OCI-LY1 (cell line): ENCODE measurements around the gene SFRP2.

Experiments used
- H2AFZ ChIP-seq: fragments of 200-600 bp; sonication (generic), shearing (Covaris generic); 2 replicates; pipeline ENCODE4 v1.6.0; 2014; ENCODE audit warnings: antibody characterized with exemption, mild to moderate bottlenecking, low read length
- H3F3A ChIP-seq: fragments of 200-600 bp; sonication (generic), shearing (Covaris generic); 2 replicates; pipeline ENCODE4 v1.6.0; 2014; ENCODE audit warnings: mild to moderate bottlenecking, antibody characterized with exemption, low read length, moderate library complexity; ENCODE audit not compliant: insufficient read depth
- H3K27ac ChIP-seq: fragments of 200-600 bp; sonication (generic); 2 replicates; pipeline ENCODE4 v1.5.1; 2014; ENCODE audit warnings: low read length, mixed run types, mild to moderate bottlenecking, low read depth; ENCODE audit not compliant: poor library complexity, severe bottlenecking
- H3K27me3 ChIP-seq: fragments of 200-600 bp; sonication (generic); 2 replicates; pipeline ENCODE4 v1.6.0; 2014; ENCODE audit warnings: antibody characterized with exemption, mild to moderate bottlenecking, low read length, moderate library complexity; ENCODE audit not compliant: insufficient read depth
- H3K36me3 ChIP-seq: fragments of 200-600 bp; sonication (generic); 2 replicates; pipeline ENCODE4 v1.6.1; 2014; ENCODE audit warnings: mild to moderate bottlenecking, antibody characterized with exemption, low read length, moderate library complexity, mixed read lengths; ENCODE audit not compliant: insufficient read depth
- H3K4me1 ChIP-seq: fragments of 200-600 bp; sonication (generic); 2 replicates; pipeline ENCODE4 v1.5.1; 2014; ENCODE audit warnings: mild to moderate bottlenecking, low read length, moderate library complexity; ENCODE audit not compliant: insufficient read depth, severe bottlenecking
- H3K4me2 ChIP-seq: fragments of 200-600 bp; sonication (generic), shearing (Covaris generic); 2 replicates; pipeline ENCODE4 v1.6.1; 2014; ENCODE audit warnings: low read length
- H3K4me3 ChIP-seq: fragments of 200-600 bp; sonication (generic); 2 replicates; pipeline ENCODE4 v1.5.1; 2014; ENCODE audit warnings: low read length, low read depth, mild to moderate bottlenecking, mixed read lengths; ENCODE audit not compliant: poor library complexity, severe bottlenecking
- H3K79me2 ChIP-seq: fragments of 200-600 bp; shearing (Covaris generic); 2 replicates; pipeline ENCODE4 v1.6.1; 2016; ENCODE audit warnings: mixed run types, low read length, mixed read lengths; ENCODE audit not compliant: insufficient read depth
- H3K9ac ChIP-seq: fragments of 200-600 bp; sonication (generic), shearing (Covaris generic); 2 replicates; pipeline ENCODE4 v1.6.1; 2014; ENCODE audit warnings: mild to moderate bottlenecking, low read length, mixed read lengths
- H3K9me2 ChIP-seq: fragments of 200-600 bp; sonication (generic), shearing (Covaris generic); 2 replicates; pipeline ENCODE4 v1.6.1; 2014; ENCODE audit warnings: low read depth, mild to moderate bottlenecking, low read length, mixed read lengths
- H3K9me3 ChIP-seq: fragments of 200-600 bp; shearing (Covaris generic); 2 replicates; pipeline ENCODE4 v1.6.1; 2014; ENCODE audit warnings: low read length, mixed read lengths
- H4K20me1 ChIP-seq: fragments of 200-600 bp; sonication (generic), shearing (Covaris generic); 2 replicates; pipeline ENCODE4 v1.6.0; 2016; ENCODE audit warnings: mild to moderate bottlenecking, low read length; ENCODE audit not compliant: insufficient read depth
- EZH2 ChIP-seq: fragments of 200-600 bp; sonication (generic), shearing (Covaris generic); IDR thresholded peaks from 2 replicates; pipeline ENCODE4 v1.8.0; 2017; ENCODE audit warnings: borderline replicate concordance, mixed run types, mild to moderate bottlenecking, antibody characterized with exemption, low read length, moderate library complexity, mixed read lengths
- TF ChIP-seq, protein P1 (sequence below): fragments of 200-600 bp; sonication (generic), shearing (Covaris generic); IDR thresholded peaks from 2 replicates; pipeline ENCODE4 v1.5.1; 2017; ENCODE audit warnings: mild to moderate bottlenecking, antibody characterized with exemption, low read length, moderate library complexity, mixed read lengths

SFRP2 gene

DNA sequence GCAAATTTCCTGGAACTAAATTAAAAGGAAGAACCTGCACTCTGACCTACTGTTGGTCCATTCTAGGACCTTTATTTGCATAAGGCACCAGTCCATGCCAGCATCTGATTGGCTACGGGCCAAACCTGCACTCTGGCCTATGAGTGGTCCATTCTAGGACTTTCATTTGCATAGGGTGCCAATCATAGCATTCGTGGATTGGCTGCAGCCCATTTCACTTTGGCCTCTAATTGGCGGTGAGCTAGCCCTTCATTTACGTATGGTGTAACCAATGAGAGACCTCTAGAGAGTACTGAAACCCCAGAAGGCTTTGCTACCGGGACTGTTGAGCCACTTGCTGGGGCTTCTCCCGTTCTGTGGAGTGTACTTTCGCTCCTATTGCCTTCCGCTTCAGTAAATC is 23.0 kb downstream of the SFRP2 start:
- Histone ChIP-seq H3K36me3 (no peaks in the 10 kb centered on the region), H2AFZ (no peak overlapping the region), H3K9ac (no peak overlapping the region), H3K4me1 (no peaks in the 10 kb centered on the region), H3K27me3 (no peaks in the 10 kb centered on the region), H3K4me3 (no peak overlapping the region), H3K79me2 (no peaks in the 10 kb centered on the region), H3K4me2 (no peak overlapping the region), H3K9me2 (no peaks in the 10 kb centered on the region), H4K20me1 (no peaks in the 10 kb centered on the region), H3F3A (no peaks in the 10 kb centered on the region), H3K9me3 (no peaks in the 10 kb centered on the region), H3K27ac (no peak overlapping the region)
- TF ChIP-seq EZH2 = no peak
- TF ChIP-seq, protein P1, sequence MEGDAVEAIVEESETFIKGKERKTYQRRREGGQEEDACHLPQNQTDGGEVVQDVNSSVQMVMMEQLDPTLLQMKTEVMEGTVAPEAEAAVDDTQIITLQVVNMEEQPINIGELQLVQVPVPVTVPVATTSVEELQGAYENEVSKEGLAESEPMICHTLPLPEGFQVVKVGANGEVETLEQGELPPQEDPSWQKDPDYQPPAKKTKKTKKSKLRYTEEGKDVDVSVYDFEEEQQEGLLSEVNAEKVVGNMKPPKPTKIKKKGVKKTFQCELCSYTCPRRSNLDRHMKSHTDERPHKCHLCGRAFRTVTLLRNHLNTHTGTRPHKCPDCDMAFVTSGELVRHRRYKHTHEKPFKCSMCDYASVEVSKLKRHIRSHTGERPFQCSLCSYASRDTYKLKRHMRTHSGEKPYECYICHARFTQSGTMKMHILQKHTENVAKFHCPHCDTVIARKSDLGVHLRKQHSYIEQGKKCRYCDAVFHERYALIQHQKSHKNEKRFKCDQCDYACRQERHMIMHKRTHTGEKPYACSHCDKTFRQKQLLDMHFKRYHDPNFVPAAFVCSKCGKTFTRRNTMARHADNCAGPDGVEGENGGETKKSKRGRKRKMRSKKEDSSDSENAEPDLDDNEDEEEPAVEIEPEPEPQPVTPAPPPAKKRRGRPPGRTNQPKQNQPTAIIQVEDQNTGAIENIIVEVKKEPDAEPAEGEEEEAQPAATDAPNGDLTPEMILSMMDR = no peak

DNA sequence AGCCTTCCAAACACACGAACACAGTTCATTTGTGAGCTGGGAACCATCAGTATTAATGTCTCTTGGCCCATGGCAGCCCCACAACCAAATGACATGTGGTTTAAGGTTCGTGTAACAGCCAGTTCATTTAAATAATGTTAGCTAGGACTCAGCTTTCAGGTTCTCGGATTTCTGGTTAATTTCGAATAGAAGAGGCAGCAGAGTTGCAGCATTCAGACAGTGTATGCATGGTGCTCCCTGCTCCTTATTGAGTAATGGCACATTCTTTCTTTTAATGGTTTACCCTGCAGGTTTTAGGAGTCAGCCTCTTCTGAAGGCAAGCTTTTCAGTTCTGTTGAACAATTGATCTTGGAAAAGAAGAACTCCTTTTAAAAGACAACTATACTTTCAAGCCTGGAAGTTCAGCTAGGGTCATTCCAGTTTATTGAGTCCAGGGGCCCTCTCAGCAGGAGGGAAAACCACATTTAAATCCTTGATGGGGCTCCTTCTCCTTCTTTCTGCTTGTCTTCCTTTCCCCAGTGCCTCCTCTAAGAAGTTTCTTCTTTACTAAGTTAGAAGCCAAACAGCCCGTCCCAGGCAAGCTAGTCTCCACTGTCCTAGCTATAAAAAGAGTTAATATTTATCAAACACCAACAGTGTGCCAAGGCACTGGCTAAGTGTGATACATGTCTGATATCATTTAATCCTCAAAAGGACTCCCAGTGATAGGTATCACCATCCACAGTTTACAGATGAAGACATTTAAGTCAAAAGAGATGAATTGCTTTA is 24.1 kb downstream of the SFRP2 start:
- no peak overlapping the region for H2AFZ ChIP-seq
- H3K79me2 ChIP-seq = no peaks in the 10 kb centered on the region
- no peak overlapping the region for H3K9ac ChIP-seq
- no peak overlapping the region for H3K4me3 ChIP-seq
- no peaks in the 10 kb centered on the region for H3K9me2 ChIP-seq
- no peak for TF ChIP-seq EZH2
- TF ChIP-seq, protein P1 = no peak
- H3K4me2 ChIP-seq = no peak overlapping the region
- H3F3A ChIP-seq = no peaks in the 10 kb centered on the region
- H3K4me1 ChIP-seq = no peaks in the 10 kb centered on the region
- H3K36me3 ChIP-seq = no peaks in the 10 kb centered on the region
- no peaks in the 10 kb centered on the region for H3K9me3 ChIP-seq
- H3K27me3 ChIP-seq = no peaks in the 10 kb centered on the region
- H4K20me1 ChIP-seq = no peaks in the 10 kb centered on the region
- H3K27ac ChIP-seq = no peak overlapping the region

DNA sequence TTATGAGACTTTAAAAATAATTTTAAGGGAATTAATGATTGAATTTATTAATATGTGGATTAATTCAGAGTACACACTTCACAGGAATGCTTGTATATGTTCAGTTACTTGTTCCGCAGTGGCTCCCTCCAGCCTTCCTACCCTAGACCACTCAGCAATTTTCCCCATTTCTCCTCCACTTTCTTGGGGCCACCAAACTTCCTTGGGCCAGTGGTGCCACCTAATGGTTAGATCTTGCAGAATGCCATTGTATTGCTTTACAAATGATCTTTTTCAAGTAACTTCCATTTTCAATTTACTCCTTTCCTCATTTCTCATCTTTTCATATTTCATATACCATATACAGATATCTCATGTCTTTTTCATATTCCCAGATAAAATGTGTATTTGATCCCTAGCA is 25.5 kb downstream of the SFRP2 start:
- H3K36me3 ChIP-seq = no peaks in the 10 kb centered on the region
- no peak overlapping the region for H3K4me2 ChIP-seq
- H3K9ac ChIP-seq = no peak overlapping the region
- H3K9me2 ChIP-seq = no peaks in the 10 kb centered on the region
- H3K9me3 ChIP-seq = no peaks in the 10 kb centered on the region
- H2AFZ ChIP-seq = no peak overlapping the region
- H3K4me1 ChIP-seq = no peaks in the 10 kb centered on the region
- no peaks in the 10 kb centered on the region for H3F3A ChIP-seq
- no peak overlapping the region for H3K4me3 ChIP-seq
- H4K20me1 ChIP-seq = no peaks in the 10 kb centered on the region
- no peak overlapping the region for H3K27ac ChIP-seq
- H3K79me2 ChIP-seq = no peaks in the 10 kb centered on the region
- TF ChIP-seq EZH2 = no peak
- TF ChIP-seq, protein P1 = peak; percentile 36; the same call in 1 of the 2 replicates
- no peaks in the 10 kb centered on the region for H3K27me3 ChIP-seq
